HG02852 (cell line): Measurements from ENCODE around the gene SIVA1.
A peak's percentile ranks its signal among the peaks of the same experiment; 100 is the strongest.
"Not testable (repeated sequence)": the region's sequence is repeated elsewhere in the genome, so short reads cannot be mapped to it uniquely, and the experiment has no call there.

Source experiments
- ATAC-seq: cut with Tn5 transposase; IDR thresholded peaks from one replicate; pipeline ENCODE4 v1.9.1; 2021; ENCODE audit warnings: mild to moderate bottlenecking, moderate library complexity; ENCODE audit not compliant: unreplicated experiment

SIVA1 gene

DNA sequence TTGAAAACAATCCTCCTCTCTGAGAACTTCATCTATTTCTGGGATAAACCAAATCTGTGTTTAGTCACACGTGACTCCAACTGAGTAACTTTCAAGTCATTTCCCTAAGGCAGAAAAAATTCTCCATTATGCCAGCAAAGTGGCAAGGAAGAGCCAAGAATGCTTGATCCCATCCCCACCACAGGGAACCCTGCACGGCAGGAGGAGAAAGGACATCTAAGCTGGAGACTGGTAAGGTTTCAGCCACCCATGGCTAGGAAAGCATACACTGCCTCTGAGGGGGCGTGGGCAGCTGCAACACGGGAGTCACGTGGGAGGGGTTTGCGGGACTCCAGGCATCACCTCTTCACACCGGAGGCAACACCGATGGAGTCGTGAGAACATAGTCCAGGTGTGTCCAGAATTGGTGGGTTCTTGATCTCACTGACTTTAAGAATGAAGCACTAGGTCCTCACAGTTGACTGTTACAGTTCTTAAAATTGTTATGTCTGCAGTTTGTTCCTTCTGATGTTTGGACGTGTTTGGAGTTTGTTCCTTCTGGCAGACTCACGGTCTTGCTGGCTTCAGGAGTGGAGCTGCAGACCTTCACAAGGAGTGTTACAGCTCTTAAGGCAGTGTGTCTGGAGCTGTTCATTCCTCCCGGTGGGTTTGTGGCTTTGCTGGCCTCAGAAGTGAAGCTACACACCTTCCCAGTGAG lies 2.7 kb upstream of the SIVA1 start:
- no peak for ATAC-seq

DNA sequence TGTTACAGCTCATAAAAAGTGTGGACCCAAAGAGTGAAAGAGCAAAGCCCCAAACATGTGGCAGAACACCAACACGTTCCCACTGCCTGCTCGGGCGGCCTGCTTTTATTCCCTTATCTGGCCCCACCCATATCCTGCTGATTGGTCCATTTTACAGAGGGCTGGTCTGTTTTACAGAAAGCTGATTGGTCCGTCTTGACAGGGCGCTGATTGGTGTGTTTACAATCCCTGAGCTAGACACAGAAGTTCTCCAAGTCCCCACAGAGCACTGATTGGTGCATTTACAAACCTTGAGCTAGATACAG lies 2.2 kb upstream of the SIVA1 start:
- not testable (repeated sequence) for ATAC-seq

GRCh38 chr14:104751539-104752422 lies 1.2 kb upstream of the SIVA1 start:
- no peak for ATAC-seq

DNA sequence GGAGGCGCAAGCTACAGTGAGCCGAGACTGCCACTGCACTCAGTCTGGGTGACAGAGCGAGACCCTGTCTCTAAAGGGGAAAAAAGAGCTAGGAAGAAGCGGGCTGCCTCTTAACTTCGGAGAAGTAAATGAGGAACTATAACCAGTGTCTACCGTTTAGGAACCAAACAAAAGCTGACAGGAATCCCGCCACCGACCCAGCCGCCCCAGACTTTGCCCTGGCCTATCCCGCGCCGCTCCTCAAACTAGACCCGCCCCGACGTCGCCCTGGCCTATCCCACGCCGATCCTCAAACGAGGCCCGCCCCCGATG lies 568 bp upstream of the SIVA1 start:
- ATAC-seq = no peak

GRCh38 chr14:104753528-104754212 lies 723 bp downstream of the SIVA1 start:
- no peak for ATAC-seq

GRCh38 chr14:104754213-104754851 lies 1.4 kb downstream of the SIVA1 start:
- no peak for ATAC-seq

- ATAC-seq = no peak
Measured at GRCh38 chr14:104755621-104756020, 2.7 kb downstream of the SIVA1 start.

- ATAC-seq = no peak
Measured at GRCh38 chr14:104756477-104757237, 3.7 kb downstream of the SIVA1 start.

- ATAC-seq = no peak
Measured at GRCh38 chr14:104757238-104757585, 4.3 kb downstream of the SIVA1 start.

- ATAC-seq = no peak
Measured at GRCh38 chr14:104757681-104758392, 4.9 kb downstream of the SIVA1 start.

DNA sequence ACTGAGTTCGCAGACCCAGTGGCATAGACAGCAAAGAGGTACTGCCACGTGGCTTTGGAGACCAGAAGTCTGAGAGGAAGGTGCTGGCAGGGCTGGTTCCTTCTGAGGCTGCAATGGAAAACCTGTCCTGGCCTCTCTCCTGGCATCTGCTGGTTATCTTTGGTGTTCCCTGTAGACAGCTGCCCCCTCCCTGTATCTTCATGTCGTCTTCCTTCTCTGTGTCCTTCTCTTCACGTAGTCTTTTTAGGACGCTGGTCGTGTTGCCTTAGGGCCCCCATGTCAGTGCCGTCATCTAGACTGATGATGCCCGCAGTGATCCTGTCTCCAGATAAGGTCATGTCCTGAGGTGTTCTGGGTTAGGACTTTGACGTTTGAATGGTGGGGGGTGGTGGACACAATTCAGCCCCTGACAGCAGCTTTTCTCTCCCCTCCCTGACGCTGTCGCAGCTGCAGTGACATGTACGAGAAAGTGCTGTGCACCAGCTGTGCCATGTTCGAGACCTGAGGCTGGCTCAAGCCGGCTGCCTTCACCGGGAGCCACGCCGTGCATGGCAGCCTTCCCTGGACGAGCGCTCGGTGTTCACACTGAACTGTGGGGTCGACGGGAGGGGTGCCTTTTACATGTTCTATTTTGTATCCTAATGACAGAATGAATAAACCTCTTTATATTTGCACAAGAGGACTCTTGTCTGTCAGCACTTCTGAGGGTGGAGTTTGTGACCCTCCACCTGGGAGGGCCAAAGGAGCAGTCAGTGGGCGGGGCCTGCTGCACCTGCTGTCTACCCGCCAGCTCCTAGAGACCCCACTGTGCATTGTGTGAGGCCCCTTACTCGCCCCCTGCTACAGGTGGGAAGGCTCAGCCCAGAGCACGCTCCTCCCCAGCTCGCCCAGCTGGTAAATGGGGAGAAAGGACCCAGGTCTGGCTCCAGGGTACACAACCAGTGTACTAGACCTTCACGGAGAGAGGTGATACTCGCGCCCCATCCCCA lies 6.3 kb downstream of the SIVA1 start:
- no peak for ATAC-seq

DNA sequence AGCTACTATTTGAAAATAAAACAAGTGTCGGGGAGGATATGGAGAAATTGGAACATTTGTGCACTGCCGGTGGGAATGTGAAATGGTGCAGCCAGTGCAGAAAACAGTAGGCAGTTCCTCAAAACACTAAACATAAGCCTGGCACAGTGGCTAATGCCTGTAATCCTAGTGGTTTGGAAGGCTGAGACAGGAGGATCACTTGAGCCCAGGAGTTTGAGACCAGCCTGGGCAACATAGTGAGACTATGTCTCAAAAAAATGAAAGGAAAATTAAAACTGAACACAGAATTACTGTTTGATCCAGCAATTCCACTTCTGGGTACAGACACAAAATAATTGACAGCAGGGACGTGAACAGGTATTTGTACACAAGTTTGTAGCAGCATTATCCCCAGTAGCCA lies 12.6 kb downstream of the SIVA1 start:
- ATAC-seq = no peak

DNA sequence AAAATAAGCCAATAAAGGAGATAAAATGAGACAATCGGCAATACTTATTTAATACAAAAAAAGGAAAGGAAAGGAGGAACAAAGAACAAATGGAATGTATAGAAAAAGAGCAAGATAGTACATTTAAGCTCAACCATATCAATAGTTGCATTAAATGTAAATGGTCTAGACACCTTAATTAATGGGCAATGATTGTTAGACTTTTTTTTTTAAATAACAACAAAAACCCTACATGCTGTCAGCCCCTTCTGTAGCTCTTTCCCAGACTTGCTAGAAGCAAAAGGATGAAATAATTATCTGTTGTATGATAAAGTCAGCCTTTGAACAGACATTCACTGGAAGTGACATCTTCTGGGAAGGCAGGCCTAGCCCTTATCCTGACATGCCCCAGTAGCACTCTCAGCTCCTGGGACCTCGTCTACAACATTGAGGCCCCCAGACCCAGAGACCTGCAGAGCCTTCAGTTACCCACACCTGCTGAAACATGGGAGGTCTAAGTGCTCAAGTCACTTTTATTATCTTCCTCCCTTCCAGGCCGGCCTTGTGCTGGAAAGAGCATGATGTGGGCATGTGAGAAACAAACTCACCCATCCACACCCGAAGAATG lies 13.4 kb downstream of the SIVA1 start:
- no peak for ATAC-seq

- no peak for ATAC-seq
Measured at GRCh38 chr14:104766863-104767633, 14.1 kb downstream of the SIVA1 start.

DNA sequence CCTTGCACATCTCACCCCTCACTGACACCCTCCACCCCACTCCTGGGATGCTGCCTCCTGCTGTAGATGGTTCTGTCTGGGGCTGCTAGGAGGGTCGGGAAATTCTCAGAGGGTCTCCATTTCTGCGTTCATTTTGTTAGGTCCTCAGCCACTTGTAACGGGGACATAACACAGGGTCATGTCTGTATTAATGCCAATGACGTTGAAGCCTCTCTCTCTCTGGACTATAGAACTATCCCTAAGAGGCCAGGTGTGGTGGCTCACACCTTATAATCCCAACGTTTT lies 14.6 kb downstream of the SIVA1 start:
- ATAC-seq = no peak

DNA sequence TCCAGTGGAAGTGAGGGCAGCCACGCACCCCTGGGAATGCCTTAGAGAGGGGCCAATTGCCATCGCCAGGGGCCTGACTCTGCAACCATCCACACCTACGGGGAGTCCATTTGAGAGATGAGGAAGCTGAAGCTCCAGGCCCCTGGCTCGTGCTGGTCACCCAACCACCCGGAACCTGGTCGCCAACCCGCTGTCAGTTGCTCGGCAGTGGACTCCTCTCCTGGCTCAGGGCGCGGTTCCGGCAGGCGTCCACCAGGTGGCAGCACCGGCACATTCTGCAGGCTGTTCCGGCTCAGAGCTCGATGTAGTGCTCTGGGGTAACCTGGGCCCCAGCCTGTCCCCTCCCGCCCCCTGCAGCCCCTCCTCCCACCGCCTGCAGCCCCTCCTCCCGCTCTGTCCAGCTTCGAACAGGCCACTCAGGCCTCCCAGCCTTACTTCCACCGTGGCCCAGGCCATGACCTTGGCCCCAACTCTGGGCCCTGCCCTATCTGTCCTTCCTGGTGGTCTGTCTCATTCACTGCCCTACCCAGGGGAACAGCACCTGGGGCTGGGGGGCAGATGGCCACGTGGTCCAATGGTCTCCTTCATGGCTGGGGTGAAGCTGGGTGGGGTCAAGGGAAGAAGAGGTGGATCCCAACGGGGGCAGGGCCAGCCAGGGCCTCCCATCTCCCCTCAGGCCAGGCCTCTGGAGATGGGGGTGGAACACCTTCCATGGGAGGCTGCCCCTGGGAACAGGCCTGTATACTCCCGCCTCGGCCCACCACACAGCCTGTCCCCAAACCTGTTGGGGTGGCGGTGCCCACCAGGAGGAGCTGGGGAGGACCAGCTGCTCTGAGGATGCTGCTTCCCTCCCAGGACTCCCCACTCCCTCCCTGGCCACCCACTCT lies 15.7 kb downstream of the SIVA1 start:
- peak; percentile 61 for ATAC-seq
